Measurements from ENCODE around the gene ERO1A. TPM values are rescaled to one million over a fixed set of nuclear protein-coding genes. Genes with fewer than 3 reads are reported as not detected.

ERO1A gene
- total RNA-seq, 2 donors from 2014 or later = 18.5 to 35.8 TPM

- H3K4me3 ChIP-seq = no peak overlapping the region
- H3K9me3 ChIP-seq = no peaks in the 10 kb centered on the region
- H3K27ac ChIP-seq = no peak overlapping the region
- no peak for TF ChIP-seq POLR2A (IDR thresholded peaks at IDR 0.05)
- no peak for TF ChIP-seq POLR2AphosphoS5 (IDR thresholded peaks at IDR 0.05)
- no peak for TF ChIP-seq CTCF (IDR thresholded peaks at IDR 0.05)
- WGBS = 94% methylated on average over 3 of the region's 3 CpGs
- no peaks in the 10 kb centered on the region for H3K36me3 ChIP-seq
- DNase-seq (ENCODE audit: low spot score) = no peak
- H3K4me1 ChIP-seq (replicated peaks) = no peaks in the 10 kb centered on the region
- no peaks in the 10 kb centered on the region for H3K27me3 ChIP-seq (replicated peaks; ENCODE audit: insufficient read depth)
- intact Hi-C loops (cut with DNase I) = no loop called here
Observed at GRCh38 chr14:52618602-52619001, 76.8 kb downstream of the ERO1A start.

GRCh38 chr14:52610187-52610586 is 85.2 kb downstream of the ERO1A start:
- TF ChIP-seq CTCF (IDR thresholded peaks at IDR 0.05) (no peak), POLR2AphosphoS5 (IDR thresholded peaks at IDR 0.05) (no peak), POLR2A (IDR thresholded peaks at IDR 0.05) (no peak)
- H3K4me1 ChIP-seq (replicated peaks) = no peaks in the 10 kb centered on the region
- H3K36me3 ChIP-seq = no peaks in the 10 kb centered on the region
- WGBS = 97% methylated on average over 2 of the region's 2 CpGs
- DNase-seq (ENCODE audit: low spot score) = no peak
- no peaks in the 10 kb centered on the region for H3K9me3 ChIP-seq
- intact Hi-C loops (cut with DNase I) = no loop called here
- no peaks in the 10 kb centered on the region for H3K27me3 ChIP-seq (replicated peaks; ENCODE audit: insufficient read depth)
- H3K4me3 ChIP-seq = no peak overlapping the region
- H3K27ac ChIP-seq = no peak overlapping the region

GRCh38 chr14:52609445-52610044 is 85.8 kb downstream of the ERO1A start:
- Histone ChIP-seq H3K9me3 (no peaks in the 10 kb centered on the region), H3K27ac (no peak overlapping the region), H3K4me1 (replicated peaks) (no peaks in the 10 kb centered on the region), H3K4me3 (no peak overlapping the region), H3K27me3 (replicated peaks; ENCODE audit: insufficient read depth) (no peaks in the 10 kb centered on the region), H3K36me3 (no peaks in the 10 kb centered on the region)
- TF ChIP-seq POLR2A (IDR thresholded peaks at IDR 0.05) = no peak
- no peak for TF ChIP-seq CTCF (IDR thresholded peaks at IDR 0.05)
- TF ChIP-seq POLR2AphosphoS5 (IDR thresholded peaks at IDR 0.05) = no peak
- intact Hi-C loops (cut with DNase I) = no loop called here
- no peak for DNase-seq (ENCODE audit: low spot score)
- WGBS = 95% methylated on average over 5 of the region's 5 CpGs

GRCh38 chr14:52607061-52607460 is 88.3 kb downstream of the ERO1A start:
- WGBS = 46% methylated on average over 1 of the region's 1 CpG
- intact Hi-C loops (cut with DNase I) = no loop called here
- Histone ChIP-seq H3K9me3 (no peaks in the 10 kb centered on the region), H3K4me3 (no peak overlapping the region), H3K36me3 (no peaks in the 10 kb centered on the region), H3K27ac (no peak overlapping the region), H3K27me3 (replicated peaks; ENCODE audit: insufficient read depth) (no peaks in the 10 kb centered on the region), H3K4me1 (replicated peaks) (no peaks in the 10 kb centered on the region)
- DNase-seq (ENCODE audit: low spot score) = no peak
- no peak for TF ChIP-seq POLR2AphosphoS5 (IDR thresholded peaks at IDR 0.05)
- TF ChIP-seq CTCF (IDR thresholded peaks at IDR 0.05) = no peak
- no peak for TF ChIP-seq POLR2A (IDR thresholded peaks at IDR 0.05)

GRCh38 chr14:52602131-52602530 is 93.2 kb downstream of the ERO1A start:
- Histone ChIP-seq H3K4me3 (no peak overlapping the region), H3K36me3 (no peaks in the 10 kb centered on the region), H3K27ac (no peak overlapping the region), H3K4me1 (replicated peaks) (no peaks in the 10 kb centered on the region), H3K9me3 (no peaks in the 10 kb centered on the region), H3K27me3 (replicated peaks; ENCODE audit: insufficient read depth) (no peaks in the 10 kb centered on the region)
- intact Hi-C loops (cut with DNase I) = no loop called here
- 100% methylated on average over 1 of the region's 1 CpG for WGBS
- TF ChIP-seq POLR2AphosphoS5 (IDR thresholded peaks at IDR 0.05) = no peak
- TF ChIP-seq POLR2A (IDR thresholded peaks at IDR 0.05) = no peak
- TF ChIP-seq CTCF (IDR thresholded peaks at IDR 0.05) = no peak
- no peak for DNase-seq (ENCODE audit: low spot score)

Data from prostate gland (tissue), 2 donors.